ENCODE results near the gene TPK1.
"Not testable (repeated sequence)": the region's sequence is repeated elsewhere in the genome, so short reads cannot be mapped to it uniquely, and the experiment has no call there.

Gene TPK1

GRCh38 chr7:144747936-144748335, 87.9 kb downstream of the TPK1 start:
- Histone ChIP-seq H3K9ac (ENCODE audit: low read depth, low read length) (no peak overlapping the region), H3K9me3 (ENCODE audit: control insufficient read depth, insufficient read depth, low read length) (no peaks in the 10 kb centered on the region), H3K27ac (ENCODE audit: low read depth, low read length) (no peak overlapping the region), H3K27me3 (ENCODE audit: control insufficient read depth, insufficient read depth, low read length) (no peaks in the 10 kb centered on the region), H3K4me1 (ENCODE audit: control insufficient read depth, insufficient read depth, low read length) (no peaks in the 10 kb centered on the region), H3K36me3 (ENCODE audit: control insufficient read depth, insufficient read depth, low read length) (no peaks in the 10 kb centered on the region), H3K4me3 (ENCODE audit: low read depth, low read length) (no peak overlapping the region)

- H3K27ac ChIP-seq (ENCODE audit: low read depth, low read length): no peak overlapping the region
- H3K4me3 ChIP-seq (ENCODE audit: low read depth, low read length): no peak overlapping the region
- no peaks in the 10 kb centered on the region for H3K36me3 ChIP-seq (ENCODE audit: control insufficient read depth, insufficient read depth, low read length)
- H3K9ac ChIP-seq (ENCODE audit: low read depth, low read length): no peak overlapping the region
- no peaks in the 10 kb centered on the region for H3K27me3 ChIP-seq (ENCODE audit: control insufficient read depth, insufficient read depth, low read length)
- H3K4me1 ChIP-seq (ENCODE audit: control insufficient read depth, insufficient read depth, low read length): no peaks in the 10 kb centered on the region
- H3K9me3 ChIP-seq (ENCODE audit: control insufficient read depth, insufficient read depth, low read length): no peaks in the 10 kb centered on the region
These were observed 97.0 kb downstream of the TPK1 start for GRCh38 chr7:144738708-144739314.

GRCh38 chr7:144738146-144738545, 97.7 kb downstream of the TPK1 start:
- H3K9ac ChIP-seq (ENCODE audit: low read depth, low read length): no peak overlapping the region
- H3K4me3 ChIP-seq (ENCODE audit: low read depth, low read length): no peak overlapping the region
- no peaks in the 10 kb centered on the region for H3K36me3 ChIP-seq (ENCODE audit: control insufficient read depth, insufficient read depth, low read length)
- no peaks in the 10 kb centered on the region for H3K27me3 ChIP-seq (ENCODE audit: control insufficient read depth, insufficient read depth, low read length)
- no peak overlapping the region for H3K27ac ChIP-seq (ENCODE audit: low read depth, low read length)
- no peaks in the 10 kb centered on the region for H3K4me1 ChIP-seq (ENCODE audit: control insufficient read depth, insufficient read depth, low read length)
- no peaks in the 10 kb centered on the region for H3K9me3 ChIP-seq (ENCODE audit: control insufficient read depth, insufficient read depth, low read length)

- Histone ChIP-seq H3K36me3 (ENCODE audit: control insufficient read depth, insufficient read depth, low read length) (no peaks in the 10 kb centered on the region), H3K9me3 (ENCODE audit: control insufficient read depth, insufficient read depth, low read length) (no peaks in the 10 kb centered on the region), H3K4me1 (ENCODE audit: control insufficient read depth, insufficient read depth, low read length) (no peaks in the 10 kb centered on the region), H3K27me3 (ENCODE audit: control insufficient read depth, insufficient read depth, low read length) (no peaks in the 10 kb centered on the region), H3K9ac (ENCODE audit: low read depth, low read length) (no peak overlapping the region), H3K4me3 (ENCODE audit: low read depth, low read length) (no peak overlapping the region), H3K27ac (ENCODE audit: low read depth, low read length) (no peak overlapping the region)
These were observed 98.9 kb downstream of the TPK1 start for GRCh38 chr7:144736880-144737493.

GRCh38 chr7:144735505-144736276, 100.2 kb downstream of the TPK1 start:
- H3K27me3 ChIP-seq (ENCODE audit: control insufficient read depth, insufficient read depth, low read length): no peaks in the 10 kb centered on the region
- no peaks in the 10 kb centered on the region for H3K36me3 ChIP-seq (ENCODE audit: control insufficient read depth, insufficient read depth, low read length)
- no peak overlapping the region for H3K27ac ChIP-seq (ENCODE audit: low read depth, low read length)
- no peak overlapping the region for H3K4me3 ChIP-seq (ENCODE audit: low read depth, low read length)
- no peaks in the 10 kb centered on the region for H3K4me1 ChIP-seq (ENCODE audit: control insufficient read depth, insufficient read depth, low read length)
- H3K9ac ChIP-seq (ENCODE audit: low read depth, low read length): no peak overlapping the region
- H3K9me3 ChIP-seq (ENCODE audit: control insufficient read depth, insufficient read depth, low read length): no peaks in the 10 kb centered on the region

- no peaks in the 10 kb centered on the region for H3K36me3 ChIP-seq (ENCODE audit: control insufficient read depth, insufficient read depth, low read length)
- H3K4me1 ChIP-seq (ENCODE audit: control insufficient read depth, insufficient read depth, low read length): no peaks in the 10 kb centered on the region
- no peaks in the 10 kb centered on the region for H3K27me3 ChIP-seq (ENCODE audit: control insufficient read depth, insufficient read depth, low read length)
- no peak overlapping the region for H3K27ac ChIP-seq (ENCODE audit: low read depth, low read length)
- no peak overlapping the region for H3K9ac ChIP-seq (ENCODE audit: low read depth, low read length)
- H3K9me3 ChIP-seq (ENCODE audit: control insufficient read depth, insufficient read depth, low read length): no peaks in the 10 kb centered on the region; the same call in 1 of the 2 replicates
- no peak overlapping the region for H3K4me3 ChIP-seq (ENCODE audit: low read depth, low read length)
These were observed 104.0 kb downstream of the TPK1 start for GRCh38 chr7:144731661-144732351.

- H3K9ac ChIP-seq (ENCODE audit: low read depth, low read length): no peak overlapping the region
These were observed 105.6 kb downstream of the TPK1 start for GRCh38 chr7:144730224-144730623.

GRCh38 chr7:144729226-144729625, 106.6 kb downstream of the TPK1 start:
- H3K27me3 ChIP-seq (ENCODE audit: control insufficient read depth, insufficient read depth, low read length): no peaks in the 10 kb centered on the region
- no peak overlapping the region for H3K4me3 ChIP-seq (ENCODE audit: low read depth, low read length)
- H3K9ac ChIP-seq (ENCODE audit: low read depth, low read length): no peak overlapping the region
- H3K36me3 ChIP-seq (ENCODE audit: control insufficient read depth, insufficient read depth, low read length): no peaks in the 10 kb centered on the region
- no peaks in the 10 kb centered on the region for H3K4me1 ChIP-seq (ENCODE audit: control insufficient read depth, insufficient read depth, low read length)
- no peaks in the 10 kb centered on the region; the same call in 1 of the 2 replicates for H3K9me3 ChIP-seq (ENCODE audit: control insufficient read depth, insufficient read depth, low read length)
- no peak overlapping the region for H3K27ac ChIP-seq (ENCODE audit: low read depth, low read length)

More at GRCh38 chr7:144730224-144730623, 105.6 kb downstream of the TPK1 start:
- no peaks in the 10 kb centered on the region; the same call in 1 of the 2 replicates for H3K9me3 ChIP-seq (ENCODE audit: control insufficient read depth, insufficient read depth, low read length)
- H3K36me3 ChIP-seq (ENCODE audit: control insufficient read depth, insufficient read depth, low read length): no peaks in the 10 kb centered on the region
- H3K27ac ChIP-seq (ENCODE audit: low read depth, low read length): no peak overlapping the region
- no peaks in the 10 kb centered on the region for H3K4me1 ChIP-seq (ENCODE audit: control insufficient read depth, insufficient read depth, low read length)
- H3K27me3 ChIP-seq (ENCODE audit: control insufficient read depth, insufficient read depth, low read length): no peaks in the 10 kb centered on the region
- H3K4me3 ChIP-seq (ENCODE audit: low read depth, low read length): no peak overlapping the region

- no peaks in the 10 kb centered on the region for H3K36me3 ChIP-seq (ENCODE audit: control insufficient read depth, insufficient read depth, low read length)
- H3K9me3 ChIP-seq (ENCODE audit: control insufficient read depth, insufficient read depth, low read length): no peaks in the 10 kb centered on the region; the same call in 1 of the 2 replicates
- H3K4me3 ChIP-seq (ENCODE audit: low read depth, low read length): no peak overlapping the region
- H3K27ac ChIP-seq (ENCODE audit: low read depth, low read length): no peak overlapping the region
- no peaks in the 10 kb centered on the region for H3K27me3 ChIP-seq (ENCODE audit: control insufficient read depth, insufficient read depth, low read length)
- no peaks in the 10 kb centered on the region for H3K4me1 ChIP-seq (ENCODE audit: control insufficient read depth, insufficient read depth, low read length)
- no peak overlapping the region for H3K9ac ChIP-seq (ENCODE audit: low read depth, low read length)
These were observed 107.3 kb downstream of the TPK1 start for GRCh38 chr7:144728551-144728950.

- not testable (repeated sequence) for H3K4me1 ChIP-seq (ENCODE audit: control insufficient read depth, insufficient read depth, low read length); H3K27me3 ChIP-seq (ENCODE audit: control insufficient read depth, insufficient read depth, low read length); H3K9me3 ChIP-seq (ENCODE audit: control insufficient read depth, insufficient read depth, low read length); H3K4me3 ChIP-seq (ENCODE audit: low read depth, low read length); H3K36me3 ChIP-seq (ENCODE audit: control insufficient read depth, insufficient read depth, low read length); H3K9ac ChIP-seq (ENCODE audit: low read depth, low read length); H3K27ac ChIP-seq (ENCODE audit: low read depth, low read length)
These were observed 109.0 kb downstream of the TPK1 start for GRCh38 chr7:144726840-144727239.

All from HUES48 (cell line).